Astrocyte of the hippocampus (primary cell): Measurements from ENCODE around the gene AMACR.

ENCODE experiments used
- DNase-seq: peaks from one replicate; pipeline ENCODE4 v3.0.0; 2011; ENCODE audit warnings: low read depth, low spot score

AMACR gene

DNA sequence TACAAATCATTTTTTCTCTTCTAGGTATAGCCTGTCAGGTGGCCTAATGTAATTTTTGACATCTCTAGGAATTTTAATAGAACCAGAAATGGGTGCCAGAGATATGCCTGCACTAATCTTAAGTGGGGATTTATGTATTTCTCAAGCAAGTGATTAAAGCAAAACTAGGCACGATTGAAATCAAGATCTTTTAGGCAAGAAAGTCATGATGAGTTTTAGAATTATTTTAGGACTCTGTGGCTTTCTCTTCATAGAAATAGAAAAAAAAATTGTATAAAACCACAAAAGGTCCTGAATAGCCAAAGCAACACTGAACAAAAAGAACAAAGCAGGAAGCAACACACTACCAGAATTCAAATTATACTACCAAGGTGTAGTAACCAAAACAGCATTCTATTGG lies 952 bp upstream of the AMACR start:
- peak; percentile 16 for DNase-seq

- DNase-seq: peak; percentile 43
Observed at GRCh38 chr5:34007201-34007620, 639 bp downstream of the AMACR start.

DNA sequence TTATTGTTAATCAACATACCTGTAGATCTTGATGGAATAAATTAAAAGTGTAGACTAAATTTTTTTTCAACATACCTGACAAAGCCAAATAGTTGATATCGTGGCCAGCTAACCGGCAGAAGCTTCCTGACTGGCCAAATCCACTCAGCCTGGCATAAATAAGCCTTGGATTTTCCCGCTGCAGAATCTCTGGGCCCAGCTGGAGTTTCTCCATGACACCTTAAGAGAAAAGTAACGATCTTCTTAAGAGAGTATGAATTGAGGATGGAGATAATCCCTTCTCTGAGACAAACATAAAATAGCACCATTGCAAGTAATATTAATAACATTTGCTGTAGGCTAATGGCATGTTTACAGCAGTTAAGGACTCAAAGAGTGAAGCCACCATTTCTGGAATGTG lies 2.2 kb downstream of the AMACR start:
- no peak for DNase-seq

- DNase-seq: peak; percentile 10
Observed at GRCh38 chr5:34005211-34005610, 2.6 kb downstream of the AMACR start.

DNA sequence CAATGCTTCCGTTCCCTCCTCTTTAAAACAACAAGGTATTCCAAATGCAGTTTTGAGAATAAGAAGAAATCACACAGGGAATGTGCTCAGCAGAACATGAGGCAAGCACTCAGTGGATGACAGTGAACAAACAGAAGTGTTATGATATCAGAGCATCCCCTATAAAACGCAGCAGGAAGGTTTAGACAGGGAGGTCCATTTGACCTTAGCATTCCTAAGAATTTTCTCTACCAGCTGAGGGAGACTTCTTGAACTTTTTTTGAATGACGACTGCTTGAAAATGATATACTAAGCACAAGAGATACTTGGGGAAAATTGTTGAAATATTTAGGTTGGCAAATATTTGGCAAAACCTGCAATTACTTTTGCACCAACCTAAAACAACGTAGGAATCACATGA lies 3.9 kb downstream of the AMACR start:
- DNase-seq: no peak

DNA sequence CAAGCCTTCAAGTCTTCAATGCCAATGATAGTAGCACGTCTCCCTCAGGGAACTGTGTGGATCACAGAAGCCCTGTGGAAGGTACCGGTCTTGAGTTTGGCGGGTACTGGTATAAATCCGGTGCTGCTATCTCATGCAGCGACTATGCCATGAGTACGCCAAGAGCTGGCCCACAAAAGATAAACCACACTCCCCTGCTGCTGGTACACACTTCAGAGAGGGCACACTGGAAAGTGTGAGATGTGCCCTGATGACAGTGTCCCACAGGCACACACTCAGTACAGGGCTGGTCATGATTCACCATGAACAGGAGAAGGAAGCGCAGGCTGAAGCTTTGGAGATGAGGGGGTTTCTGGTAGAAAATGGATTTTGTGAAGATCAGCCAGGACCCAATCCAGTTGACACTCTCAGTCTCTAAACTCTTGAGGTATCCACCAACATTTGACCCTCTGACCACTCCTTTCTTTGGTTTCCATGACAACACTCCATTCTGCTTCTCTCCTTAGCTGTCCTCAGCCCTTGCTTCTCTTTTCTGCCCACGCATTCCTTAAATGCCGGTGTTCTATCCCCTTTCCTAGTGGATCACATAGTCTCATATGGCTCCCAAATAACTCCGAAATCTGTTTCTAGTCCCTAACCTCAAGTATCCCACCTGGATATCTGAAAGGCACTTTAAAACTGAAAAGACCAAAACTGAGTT lies 5.1 kb downstream of the AMACR start:
- DNase-seq: peak; percentile 26

- peak; percentile 77 for DNase-seq
Observed at GRCh38 chr5:34001241-34001841, 6.5 kb downstream of the AMACR start.

DNA sequence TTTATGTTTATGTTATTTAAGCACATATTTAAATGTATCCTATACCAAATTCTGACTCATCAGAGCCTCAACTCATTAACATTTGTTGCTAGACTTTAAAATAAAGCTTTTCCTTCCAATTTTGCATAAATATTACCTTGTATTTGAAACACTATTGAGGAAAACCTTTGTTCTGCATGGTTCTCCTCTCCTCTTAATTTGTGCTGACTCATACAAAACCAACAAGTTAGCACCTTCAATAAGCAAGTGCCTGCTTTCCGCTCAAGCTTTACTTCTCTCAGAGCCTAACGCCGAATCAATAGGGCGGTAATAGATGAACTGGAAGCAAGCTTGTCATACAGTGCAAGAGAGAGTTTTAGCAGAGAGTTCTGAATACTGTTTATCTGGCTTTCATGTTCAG lies 7.9 kb downstream of the AMACR start:
- DNase-seq: no peak

DNA sequence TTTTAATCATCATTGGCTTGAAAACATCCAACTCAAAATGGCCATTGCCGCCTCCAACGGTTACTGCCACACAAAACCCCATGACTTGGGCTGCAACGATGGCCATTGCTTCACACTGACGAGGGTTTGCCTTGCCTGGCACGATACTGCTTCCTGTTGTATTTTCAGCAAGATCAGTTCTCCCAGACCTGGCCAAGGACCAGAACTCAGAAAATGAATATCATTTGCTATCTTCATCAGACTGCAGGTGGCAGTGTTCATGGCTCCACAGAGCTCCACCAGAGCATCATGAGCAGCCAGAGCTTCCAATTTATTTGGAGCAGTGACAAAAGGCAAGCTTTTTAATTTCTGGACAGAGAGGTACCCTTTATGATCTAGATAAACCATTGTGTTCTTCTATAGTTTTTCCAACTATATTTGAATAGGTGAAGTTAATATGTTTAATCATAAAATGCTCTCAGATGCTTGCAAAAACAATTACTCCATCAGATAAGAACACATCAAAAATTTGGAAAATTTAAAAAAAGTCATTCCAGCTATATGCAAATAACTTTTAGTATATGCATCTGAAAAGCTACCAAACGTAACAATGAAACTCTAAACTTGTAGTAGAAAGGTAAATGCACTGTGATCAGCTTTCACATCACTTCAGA lies 10.4 kb downstream of the AMACR start:
- peak; percentile 85 for DNase-seq

DNA sequence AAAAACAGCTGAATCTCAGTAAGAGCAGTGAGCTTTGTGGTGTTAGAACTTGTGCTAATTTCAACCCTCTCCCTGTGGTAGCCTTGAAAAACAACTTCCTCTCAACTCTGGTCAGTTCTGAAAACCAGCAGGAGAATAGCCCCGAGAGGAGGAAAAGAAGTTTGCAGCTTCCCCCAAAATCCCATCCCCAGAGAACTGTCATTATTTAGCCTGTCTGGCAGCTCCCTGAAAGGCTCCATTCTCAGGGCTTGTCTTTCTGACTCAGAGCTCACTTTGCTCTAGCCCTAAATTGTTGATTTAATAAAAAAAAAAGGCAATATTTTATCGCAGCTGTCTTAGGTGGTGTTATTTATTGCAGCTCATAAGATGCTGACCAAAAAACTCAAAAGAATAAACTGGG lies 12.0 kb downstream of the AMACR start:
- no peak for DNase-seq

DNA sequence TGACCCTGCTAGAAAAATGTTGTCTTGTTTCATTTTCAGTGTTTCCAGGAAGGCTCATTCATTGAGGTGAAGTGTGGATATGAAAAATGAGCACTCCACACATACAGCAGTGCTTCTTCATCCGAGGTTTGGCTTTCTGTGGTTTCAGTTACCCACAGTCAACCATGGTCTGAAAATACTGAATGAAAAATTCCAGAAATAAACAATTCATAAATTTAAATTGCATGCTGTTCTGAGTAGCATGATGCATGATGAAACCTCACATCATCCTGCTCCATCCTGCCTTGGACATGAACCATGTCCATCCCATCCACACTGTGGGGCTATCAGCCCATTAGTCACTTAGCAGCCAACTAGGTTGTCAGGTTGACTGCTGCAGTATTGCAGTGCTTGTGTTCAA lies 13.0 kb downstream of the AMACR start:
- DNase-seq: peak; percentile 19

GRCh38 chr5:33992864-33993263 lies 15.0 kb downstream of the AMACR start:
- DNase-seq: no peak

DNA sequence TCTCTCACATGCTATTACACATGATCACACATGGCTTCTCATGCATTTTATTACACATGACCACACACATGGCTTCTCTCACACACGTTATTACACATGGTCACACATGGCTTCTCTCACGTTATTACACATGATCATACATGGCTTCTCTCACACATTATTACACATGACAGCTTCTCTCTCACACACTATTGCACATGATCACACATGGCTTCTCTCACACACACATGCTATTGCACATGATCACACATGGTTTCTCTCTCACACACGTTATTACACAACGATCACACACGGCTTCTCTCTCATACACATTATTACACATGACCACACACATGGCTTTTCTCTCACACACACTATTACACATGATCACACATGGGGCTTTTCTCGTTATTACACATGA lies 22.4 kb downstream of the AMACR start:
- no peak for DNase-seq

- peak; percentile 39 for DNase-seq
Observed at GRCh38 chr5:33984671-33985124, 23.2 kb downstream of the AMACR start, which contains the start of gene SLC45A2. Gene SLC45A2 (minus strand): TSS chr5:33984693. CDS start chr5:33984583, 110 bp downstream.

- DNase-seq: no peak
Observed at GRCh38 chr5:33984178-33984577, 23.7 kb downstream of the AMACR start.

GRCh38 chr5:33981408-33982162 lies 26.3 kb downstream of the AMACR start:
- peak; percentile 74 for DNase-seq

DNA sequence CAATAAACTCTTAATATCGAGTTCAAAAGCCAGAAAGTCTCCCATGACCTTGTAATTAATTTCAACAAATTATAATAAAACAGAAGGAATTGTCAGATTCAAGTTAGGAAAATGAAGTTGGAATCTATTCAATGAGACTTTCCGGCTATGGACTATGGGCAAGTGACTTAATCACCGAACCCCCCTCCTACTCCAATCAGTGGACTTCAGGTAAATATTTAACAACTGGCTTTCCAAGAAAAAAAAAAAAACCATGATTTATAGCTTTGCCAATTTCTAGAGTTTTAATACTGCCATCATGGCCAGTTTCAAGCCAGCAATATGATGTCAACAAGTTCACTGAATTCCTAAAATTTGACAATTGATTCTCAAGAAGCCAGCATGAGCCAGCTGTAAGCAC lies 27.8 kb downstream of the AMACR start:
- DNase-seq: no peak

GRCh38 chr5:33978306-33978705 lies 29.5 kb downstream of the AMACR start:
- DNase-seq: no peak

DNA sequence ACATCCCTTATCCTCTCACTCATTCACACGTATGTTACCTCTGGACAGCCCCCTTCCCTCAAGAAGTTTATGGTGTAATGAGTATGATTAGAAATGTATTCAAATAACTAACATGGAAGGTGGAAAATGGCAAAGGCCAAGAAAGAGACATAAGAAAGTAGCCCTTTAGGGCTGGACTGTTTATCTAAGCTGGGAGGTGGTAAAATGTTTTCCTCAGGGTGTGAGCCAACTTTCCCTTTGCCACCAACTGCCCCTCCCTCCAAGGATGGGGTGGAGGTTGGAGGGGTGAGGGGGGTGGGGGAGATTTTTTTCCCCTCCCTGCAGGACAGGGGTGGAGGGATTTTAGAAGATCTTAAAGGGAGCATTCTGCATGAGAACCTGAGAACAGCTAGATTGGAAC lies 31.5 kb downstream of the AMACR start:
- DNase-seq: no peak

DNA sequence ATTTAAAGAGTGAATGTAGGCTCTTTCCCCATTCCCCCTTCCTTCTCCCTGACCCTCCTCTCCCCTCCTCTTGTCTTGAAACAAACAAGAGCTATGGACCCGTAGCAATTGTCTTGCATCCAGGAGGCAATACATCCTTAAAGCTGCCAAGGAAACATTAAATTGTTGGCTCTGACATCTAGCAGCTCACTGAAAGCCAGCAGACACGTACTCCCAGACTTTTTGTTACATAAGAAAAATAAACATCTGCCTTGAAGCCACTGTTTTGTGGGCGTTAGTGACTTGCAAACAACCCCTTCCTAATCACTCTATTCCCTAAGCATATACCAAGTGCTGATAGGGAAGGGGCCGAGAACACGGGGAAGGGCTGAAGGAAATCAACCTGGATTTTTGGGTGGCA lies 32.0 kb downstream of the AMACR start:
- peak; percentile 23 for DNase-seq

DNA sequence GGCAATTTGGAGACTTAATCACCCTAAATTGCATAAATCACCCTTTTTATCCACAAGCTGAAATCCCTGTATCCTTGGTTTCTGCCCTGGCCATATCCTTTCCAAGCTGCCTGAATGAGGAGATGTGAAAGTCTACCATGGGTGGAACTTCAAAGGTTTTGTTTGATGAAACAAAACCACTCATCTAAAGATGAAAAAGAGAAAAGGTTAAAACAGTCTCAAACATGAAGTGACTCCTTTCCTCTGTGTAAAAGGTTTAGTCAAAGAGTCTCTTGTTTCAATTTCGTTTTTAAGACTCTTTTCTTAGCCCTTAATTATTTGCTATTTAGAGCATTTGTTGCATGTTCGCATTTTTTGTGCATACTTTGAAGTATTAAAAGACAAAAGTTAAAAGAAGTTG lies 34.6 kb downstream of the AMACR start:
- DNase-seq: no peak
